Suprapubic skin (tissue), 3 donors: Measurements from ENCODE around the gene DDX47.

ENCODE experiments used
- POLR2AphosphoS5 ChIP-seq, 3 donors: sonication (generic); formaldehyde crosslinking; IDR thresholded peaks; one replicate each; pipeline ENCODE4 v1.6.1; 2017; ENCODE audit warnings: antibody characterized with exemption in 3 of 3
- TF ChIP-seq, protein P1 (sequence below), 2 donors: fragments of 200-600 bp in 1 of 2; fragments of 450-650 bp in 1 of 2; sonication (generic) in 1 of 2; IDR thresholded peaks; one replicate each; pipeline ENCODE4 v1.5.1; 2016 to 2019; ENCODE audit warnings: antibody characterized with exemption in 2 of 2, mild to moderate bottlenecking in 1 of 2, moderate library complexity in 1 of 2

DNA sequence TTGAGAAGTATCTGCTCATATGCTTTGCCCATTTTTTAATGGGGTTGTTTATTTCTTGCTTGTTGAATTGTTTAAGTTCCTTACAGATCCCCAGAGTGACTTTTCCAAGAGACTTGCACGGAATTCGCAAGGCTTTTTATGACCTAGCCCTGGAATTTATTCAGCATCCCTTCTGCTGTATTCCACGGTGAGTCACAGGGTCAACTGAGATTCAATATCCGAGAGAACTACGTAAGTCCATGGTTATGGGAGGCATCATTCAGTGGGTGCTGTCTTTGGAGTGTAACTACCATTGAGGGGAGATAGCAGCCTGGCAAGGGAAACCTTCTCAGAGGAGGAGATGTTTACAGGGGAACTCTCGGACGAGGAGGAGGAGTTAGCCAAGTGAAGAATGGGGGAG, 57.3 kb downstream of the DDX47 start:
- TF ChIP-seq POLR2AphosphoS5 (IDR thresholded peaks at IDR 0.05) = no peak
- TF ChIP-seq, protein P1, sequence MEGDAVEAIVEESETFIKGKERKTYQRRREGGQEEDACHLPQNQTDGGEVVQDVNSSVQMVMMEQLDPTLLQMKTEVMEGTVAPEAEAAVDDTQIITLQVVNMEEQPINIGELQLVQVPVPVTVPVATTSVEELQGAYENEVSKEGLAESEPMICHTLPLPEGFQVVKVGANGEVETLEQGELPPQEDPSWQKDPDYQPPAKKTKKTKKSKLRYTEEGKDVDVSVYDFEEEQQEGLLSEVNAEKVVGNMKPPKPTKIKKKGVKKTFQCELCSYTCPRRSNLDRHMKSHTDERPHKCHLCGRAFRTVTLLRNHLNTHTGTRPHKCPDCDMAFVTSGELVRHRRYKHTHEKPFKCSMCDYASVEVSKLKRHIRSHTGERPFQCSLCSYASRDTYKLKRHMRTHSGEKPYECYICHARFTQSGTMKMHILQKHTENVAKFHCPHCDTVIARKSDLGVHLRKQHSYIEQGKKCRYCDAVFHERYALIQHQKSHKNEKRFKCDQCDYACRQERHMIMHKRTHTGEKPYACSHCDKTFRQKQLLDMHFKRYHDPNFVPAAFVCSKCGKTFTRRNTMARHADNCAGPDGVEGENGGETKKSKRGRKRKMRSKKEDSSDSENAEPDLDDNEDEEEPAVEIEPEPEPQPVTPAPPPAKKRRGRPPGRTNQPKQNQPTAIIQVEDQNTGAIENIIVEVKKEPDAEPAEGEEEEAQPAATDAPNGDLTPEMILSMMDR (IDR thresholded peaks at IDR 0.05) = no peak
